K562 (cell line): ENCODE data around the gene STK16. TPM values are rescaled to one million over a fixed set of nuclear protein-coding genes. Genes with fewer than 3 reads are reported as not detected.
A peak's percentile ranks its signal among the peaks of the same experiment; 100 is the strongest.

Source experiments
- ARHGAP35 ChIP-seq: fragments of 450-650 bp; IDR thresholded peaks from 2 replicates; pipeline ENCODE4 v1.6.1; 2018; ENCODE audit not compliant: partially characterized antibody
- DIDO1 ChIP-seq: fragments of 450-650 bp; IDR thresholded peaks from 2 replicates; pipeline ENCODE4 v1.6.1; 2016; ENCODE audit warnings: low read depth, missing biosample characterization, missing genetic modification characterization
- HDAC3 ChIP-seq: fragments of 450-650 bp; IDR thresholded peaks from 2 replicates; pipeline ENCODE4 v1.6.1; 2018; ENCODE audit warnings: borderline replicate concordance, mild to moderate bottlenecking, moderate library complexity; ENCODE audit not compliant: partially characterized antibody
- JUN ChIP-seq, 2 experiments: sonication (generic) in 1 of 2; formaldehyde crosslinking in 1 of 2; IDR thresholded peaks; 2 replicates each; pipeline versions ENCODE4 v1.6.1 to v1.8.0; 2012 to 2022; ENCODE audit warnings: borderline replicate concordance in 2 of 2, mild to moderate bottlenecking in 2 of 2, improper control_type of control experiment in 1 of 2, low read depth in 1 of 2, low read length in 1 of 2, missing genetic modification reagents in 1 of 2
- MTA3 ChIP-seq: fragments of 450-650 bp; formaldehyde crosslinking; IDR thresholded peaks from 2 replicates; pipeline ENCODE4 v1.6.1; 2017; ENCODE audit warnings: mild to moderate bottlenecking, borderline replicate concordance
- NFE2L1 ChIP-seq: fragments of 450-650 bp; IDR thresholded peaks from 2 replicates; pipeline ENCODE4 v1.6.1; 2016; ENCODE audit warnings: missing genetic modification characterization, low read depth, mild to moderate bottlenecking, missing compliant biosample characterization, moderate library complexity, borderline replicate concordance
- TCF7L2 ChIP-seq: fragments of 150-350 bp; IDR thresholded peaks from 2 replicates; pipeline ENCODE4 v1.6.1; 2016; ENCODE audit warnings: low read depth, mild to moderate bottlenecking, low read length, moderate library complexity
- ZBTB11 ChIP-seq, 3 experiments: fragments of 200-800 bp in 1 of 3; fragments of 250-450 bp in 1 of 3; fragments of 450-650 bp in 1 of 3; sonication (Bioruptor Pico) in 1 of 3; sonication (Bioruptor generic) in 1 of 3; formaldehyde crosslinking in 1 of 3; IDR thresholded peaks; 2 replicates each; pipeline versions ENCODE4 v1.6.1 to v1.8.0; 2016 to 2022; ENCODE audit warnings: mild to moderate bottlenecking in 2 of 3, missing genetic modification characterization in 2 of 3, missing compliant biosample characterization in 1 of 3, moderate library complexity in 1 of 3
- ZNF316 ChIP-seq: fragments of 450-650 bp; IDR thresholded peaks from 2 replicates; pipeline ENCODE4 v1.6.1; 2016
- ZNF347 ChIP-seq: fragments of 450-650 bp; formaldehyde crosslinking; IDR thresholded peaks from 2 replicates; pipeline ENCODE4 v1.4.0; 2020; ENCODE audit warnings: low read depth, mild to moderate bottlenecking, moderate library complexity
- polyA plus RNA-seq, 8 experiments: library from polyadenylated mRNA; depleted of rRNA in 4 of 8; stranded (reverse) in 5 of 8; unstranded in 3 of 8; fragments of >200 nt; fragmentation: Nextera tagmentation in 2 of 8; fragmentation: Illumina TruSeq in 1 of 8; extraction: Ambion mirVana in 2 of 8; extraction: Trizol in 1 of 8; gene quantifications; 2 replicates each; pipeline versions ENCODE4 v1.2.1 to v1.2.3, GENCODE V29; 2011 to 2014; ENCODE audit warnings: inconsistent platforms in 1 of 8, missing spikeins in 1 of 8
- total RNA-seq, 7 experiments: library from RNA; depleted of rRNA in 6 of 7; stranded (reverse); fragments of >200 nt in 6 of 7; fragmentation: Illumina TruSeq in 2 of 7; extraction: Trizol in 2 of 7; gene quantifications; 2 replicates each; pipeline versions ENCODE4 v1.2.1 to v1.2.3, GENCODE V29; 2011 to 2021; ENCODE audit warnings: low replicate concordance in 1 of 7
- TF ChIP-seq, protein P1 (sequence below), 2 experiments: IDR thresholded peaks in 1 of 2; conservative IDR thresholded peaks in 1 of 2; 2 replicates each; pipeline ENCODE4 v1.6.1; 2016; ENCODE audit warnings: low read depth in 2 of 2, mild to moderate bottlenecking in 1 of 2, missing compliant biosample characterization in 1 of 2, missing genetic modification characterization in 1 of 2, moderate library complexity in 1 of 2
- TF ChIP-seq, protein P2 (sequence below): sonication (generic); formaldehyde crosslinking; IDR thresholded peaks from 2 replicates; pipeline ENCODE4 v1.8.0; 2023; ENCODE audit warnings: mild to moderate bottlenecking, missing genetic modification reagents

Gene STK16
- total and polyA plus RNA-seq, 9 of the 15 experiments (the other 6 are each of a cell fraction or from before 2014, with no cell fraction given): 5.4 to 36.2 (median 17.8) TPM

GRCh38 chr2:219279151-219279915 lies 34.1 kb downstream of the STK16 start, which contains the start of gene DNAJB2 (continued):
- TF ChIP-seq, protein P1, sequence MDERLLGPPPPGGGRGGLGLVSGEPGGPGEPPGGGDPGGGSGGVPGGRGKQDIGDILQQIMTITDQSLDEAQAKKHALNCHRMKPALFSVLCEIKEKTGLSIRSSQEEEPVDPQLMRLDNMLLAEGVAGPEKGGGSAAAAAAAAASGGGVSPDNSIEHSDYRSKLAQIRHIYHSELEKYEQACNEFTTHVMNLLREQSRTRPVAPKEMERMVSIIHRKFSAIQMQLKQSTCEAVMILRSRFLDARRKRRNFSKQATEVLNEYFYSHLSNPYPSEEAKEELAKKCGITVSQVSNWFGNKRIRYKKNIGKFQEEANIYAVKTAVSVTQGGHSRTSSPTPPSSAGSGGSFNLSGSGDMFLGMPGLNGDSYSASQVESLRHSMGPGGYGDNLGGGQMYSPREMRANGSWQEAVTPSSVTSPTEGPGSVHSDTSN (CRISPR knock-in tag; IDR thresholded peaks at IDR 0.05; ENCODE audit: low read depth): no peak
- TF ChIP-seq, protein P1 (tag; conservative IDR thresholded peaks at IDR 0.05; ENCODE audit: low read depth): no peak
- no peak for TF ChIP-seq NFE2L1 (tag)
- TF ChIP-seq JUN (IDR thresholded peaks at IDR 0.05; ENCODE audit: borderline replicate concordance, low read depth, low read length): peak; percentile 57; the same call in 1 of the 2 replicates
- TF ChIP-seq JUN (CRISPR knock-in tag; IDR thresholded peaks at IDR 0.05; ENCODE audit: borderline replicate concordance): peak; percentile 98
- no peak for TF ChIP-seq TCF7L2
- no peak for TF ChIP-seq ARHGAP35
- TF ChIP-seq DIDO1: no peak
- TF ChIP-seq ZBTB11 (CRISPR knock-in tag; IDR thresholded peaks at IDR 0.05): peak in 1 of 3 experiments; percentile 88; a peak in 2 of 6 replicates
- TF ChIP-seq MTA3: peak; percentile 95
- no peak for TF ChIP-seq ZNF347 (CRISPR knock-in tag)
- TF ChIP-seq, protein P2, sequence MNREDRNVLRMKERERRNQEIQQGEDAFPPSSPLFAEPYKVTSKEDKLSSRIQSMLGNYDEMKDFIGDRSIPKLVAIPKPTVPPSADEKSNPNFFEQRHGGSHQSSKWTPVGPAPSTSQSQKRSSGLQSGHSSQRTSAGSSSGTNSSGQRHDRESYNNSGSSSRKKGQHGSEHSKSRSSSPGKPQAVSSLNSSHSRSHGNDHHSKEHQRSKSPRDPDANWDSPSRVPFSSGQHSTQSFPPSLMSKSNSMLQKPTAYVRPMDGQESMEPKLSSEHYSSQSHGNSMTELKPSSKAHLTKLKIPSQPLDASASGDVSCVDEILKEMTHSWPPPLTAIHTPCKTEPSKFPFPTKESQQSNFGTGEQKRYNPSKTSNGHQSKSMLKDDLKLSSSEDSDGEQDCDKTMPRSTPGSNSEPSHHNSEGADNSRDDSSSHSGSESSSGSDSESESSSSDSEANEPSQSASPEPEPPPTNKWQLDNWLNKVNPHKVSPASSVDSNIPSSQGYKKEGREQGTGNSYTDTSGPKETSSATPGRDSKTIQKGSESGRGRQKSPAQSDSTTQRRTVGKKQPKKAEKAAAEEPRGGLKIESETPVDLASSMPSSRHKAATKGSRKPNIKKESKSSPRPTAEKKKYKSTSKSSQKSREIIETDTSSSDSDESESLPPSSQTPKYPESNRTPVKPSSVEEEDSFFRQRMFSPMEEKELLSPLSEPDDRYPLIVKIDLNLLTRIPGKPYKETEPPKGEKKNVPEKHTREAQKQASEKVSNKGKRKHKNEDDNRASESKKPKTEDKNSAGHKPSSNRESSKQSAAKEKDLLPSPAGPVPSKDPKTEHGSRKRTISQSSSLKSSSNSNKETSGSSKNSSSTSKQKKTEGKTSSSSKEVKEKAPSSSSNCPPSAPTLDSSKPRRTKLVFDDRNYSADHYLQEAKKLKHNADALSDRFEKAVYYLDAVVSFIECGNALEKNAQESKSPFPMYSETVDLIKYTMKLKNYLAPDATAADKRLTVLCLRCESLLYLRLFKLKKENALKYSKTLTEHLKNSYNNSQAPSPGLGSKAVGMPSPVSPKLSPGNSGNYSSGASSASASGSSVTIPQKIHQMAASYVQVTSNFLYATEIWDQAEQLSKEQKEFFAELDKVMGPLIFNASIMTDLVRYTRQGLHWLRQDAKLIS: 0 out of 2 replicates have a peak, but pooled peaks have one; percentile 69
- peak; percentile 93 for TF ChIP-seq HDAC3
- TF ChIP-seq ZNF316: peak; percentile 18; the same call in 1 of the 2 replicates
